SK-N-SH (cell line): ENCODE data around the gene PABPN1L. TPM values are rescaled to one million over a fixed set of nuclear protein-coding genes. Genes with fewer than 3 reads are reported as not detected.

Experiments
- CTCF ChIA-PET: fragments of 300-600, 350-600 bp; formaldehyde crosslinking; extraction: SDS; loops from one replicate; lab custom pipeline; 2021; lab: Yijun Ruan, JAX
- POLR2A ChIA-PET: fragments of 350-600 bp; sonication (Branson Sonifier 250); formaldehyde crosslinking; extraction: SDS; loops from one replicate; lab custom pipeline; 2020; ENCODE audit warnings: antibody characterized with exemption, inconsistent platforms; lab: Yijun Ruan, JAX
- DNase-seq: peaks from one replicate; pipeline ENCODE4 v3.0.0; 2012
- H2AFZ ChIP-seq: fragments of 200-600 bp; sonication (generic); 2 replicates; pipeline ENCODE4 v1.8.1; 2016; ENCODE audit warnings: antibody characterized with exemption, mild to moderate bottlenecking, low read depth
- H3F3A ChIP-seq: fragments of 200-600 bp; sonication (generic); replicated peaks from 2 replicates; pipeline ENCODE3; 2016; ENCODE audit warnings: antibody characterized with exemption, mild to moderate bottlenecking; ENCODE audit not compliant: insufficient read depth
- H3K27ac ChIP-seq, 2 experiments: fragments of 200-500 bp in 1 of 2; fragments of 200-600 bp in 1 of 2; sonication (Bioruptor generic) in 1 of 2; sonication (generic), shearing (Covaris generic) in 1 of 2; 2 replicates each; pipeline versions ENCODE4 v1.5.1 to v1.6.1; 2014 to 2016; ENCODE audit warnings: low read depth in 2 of 2, inconsistent platforms in 1 of 2, low read length in 1 of 2, mild to moderate bottlenecking in 1 of 2, mixed read lengths in 1 of 2
- H3K27me3 ChIP-seq: fragments of 200-600 bp; sonication (generic), shearing (Covaris generic); 2 replicates; pipeline ENCODE4 v1.6.1; 2016; ENCODE audit warnings: mixed run types; ENCODE audit not compliant: insufficient read depth
- H3K36me3 ChIP-seq, 2 experiments: fragments of 200-500 bp in 1 of 2; fragments of 200-600 bp in 1 of 2; sonication (Bioruptor generic) in 1 of 2; sonication (generic) in 1 of 2; replicated peaks in 1 of 2; 2 replicates each; pipeline versions ENCODE3 to v1.5.1; 2014 to 2016; ENCODE audit warnings: low read length in 1 of 2, mild to moderate bottlenecking in 1 of 2; ENCODE audit not compliant: insufficient read depth in 2 of 2, control insufficient read depth in 1 of 2
- H3K4me1 ChIP-seq, 2 experiments: fragments of 200-500 bp in 1 of 2; fragments of 200-600 bp in 1 of 2; sonication (Bioruptor generic) in 1 of 2; sonication (generic), shearing (Covaris generic) in 1 of 2; 2 replicates each; pipeline versions ENCODE4 v1.5.1 to v1.6.1; 2014 to 2016; ENCODE audit warnings: low read depth in 1 of 2, low read length in 1 of 2, mixed run types in 1 of 2; ENCODE audit not compliant: insufficient read depth in 2 of 2, control insufficient read depth in 1 of 2
- H3K4me2 ChIP-seq: fragments of 200-600 bp; sonication (generic), shearing (Covaris generic); 2 replicates; pipeline ENCODE4 v1.6.1; 2017; ENCODE audit warnings: mixed run types
- H3K4me3 ChIP-seq, 2 experiments: fragments of 200-500 bp in 1 of 2; fragments of 200-600 bp in 1 of 2; sonication (Bioruptor generic) in 1 of 2; sonication (generic), shearing (Covaris generic) in 1 of 2; 2 replicates each; pipeline versions ENCODE4 v1.5.1 to v1.8.1; 2014 to 2016; ENCODE audit warnings: low read depth in 2 of 2, inconsistent platforms in 1 of 2, low read length in 1 of 2, mild to moderate bottlenecking in 1 of 2, mixed read lengths in 1 of 2, moderate library complexity in 1 of 2
- H3K79me2 ChIP-seq: fragments of 200-600 bp; sonication (generic); 2 replicates; pipeline ENCODE4 v1.8.1; 2017; ENCODE audit warnings: mild to moderate bottlenecking; ENCODE audit not compliant: insufficient read depth
- H3K9ac ChIP-seq: fragments of 200-600 bp; sonication (generic); 2 replicates; pipeline ENCODE4 v1.6.1; 2017; ENCODE audit warnings: mixed run types
- H3K9me2 ChIP-seq: fragments of 200-600 bp; sonication (generic); 2 replicates; pipeline ENCODE4 v1.6.1; 2017; ENCODE audit warnings: mixed run types
- H3K9me3 ChIP-seq: fragments of 200-600 bp; sonication (generic); 2 replicates; pipeline ENCODE4 v1.6.1; 2017; ENCODE audit warnings: mixed run types, mild to moderate bottlenecking, moderate library complexity
- H4K20me1 ChIP-seq: fragments of 200-600 bp; sonication (generic); 2 replicates; pipeline ENCODE4 v1.6.1; 2017; ENCODE audit warnings: mild to moderate bottlenecking, mixed run types; ENCODE audit not compliant: insufficient read depth
- CHD2 ChIP-seq: fragments of 150-350 bp; IDR thresholded peaks from 2 replicates; pipeline ENCODE4 v1.6.1; 2018; ENCODE audit warnings: low read length; ENCODE audit not compliant: partially characterized antibody
- EP300 ChIP-seq, 2 experiments: IDR thresholded peaks; 2 replicates each; pipeline versions ENCODE4 v1.4.0 to v1.6.1; 2012; ENCODE audit warnings: borderline replicate concordance in 1 of 2, low read depth in 1 of 2, low read length in 1 of 2
- EZH2phosphoT487 ChIP-seq: fragments of 200-600 bp; sonication (generic); IDR thresholded peaks from 2 replicates; pipeline ENCODE4 v1.6.1; 2017; ENCODE audit warnings: low read depth, mixed run types, mild to moderate bottlenecking, antibody characterized with exemption, moderate library complexity, borderline replicate concordance
- GABPA ChIP-seq: IDR thresholded peaks from 2 replicates; pipeline ENCODE4 v1.4.0; 2012; ENCODE audit warnings: low read depth, mild to moderate bottlenecking
- GATA2 ChIP-seq: sonication (generic); formaldehyde crosslinking; IDR thresholded peaks from 2 replicates; pipeline ENCODE4 v1.5.0; 2020; ENCODE audit warnings: mild to moderate bottlenecking, missing genetic modification reagents
- JUND ChIP-seq: IDR thresholded peaks from 2 replicates; pipeline ENCODE4 v1.4.0; 2012
- MEF2A ChIP-seq: IDR thresholded peaks from 2 replicates; pipeline ENCODE4 v1.4.0; 2012; ENCODE audit warnings: low read depth, borderline replicate concordance
- NFIC ChIP-seq: IDR thresholded peaks from 2 replicates; pipeline ENCODE4 v1.4.0; 2012; ENCODE audit warnings: borderline replicate concordance
- NRF1 ChIP-seq: IDR thresholded peaks from 2 replicates; pipeline ENCODE4 v1.6.1; 2012; ENCODE audit warnings: low read depth, mild to moderate bottlenecking, low read length
- POLR2AphosphoS5 ChIP-seq: IDR thresholded peaks from 2 replicates; pipeline ENCODE4 v1.6.1; 2012; ENCODE audit warnings: low read depth, low read length
- RCOR1 ChIP-seq: fragments of 150-350 bp; IDR thresholded peaks from 2 replicates; pipeline ENCODE4 v1.6.1; 2017; ENCODE audit warnings: antibody characterized with exemption, low read length
- RFX5 ChIP-seq: IDR thresholded peaks from 2 replicates; pipeline ENCODE4 v1.6.1; 2012; ENCODE audit warnings: mild to moderate bottlenecking, improper control_type of control experiment, low read length
- RXRA ChIP-seq: IDR thresholded peaks from 2 replicates; pipeline ENCODE4 v1.4.0; 2012; ENCODE audit warnings: low read depth, mild to moderate bottlenecking, borderline replicate concordance
- SIN3A ChIP-seq: IDR thresholded peaks from 2 replicates; pipeline ENCODE4 v1.6.1; 2012; ENCODE audit warnings: low read depth, mild to moderate bottlenecking, low read length, moderate library complexity, borderline replicate concordance
- TAF1 ChIP-seq: IDR thresholded peaks from 2 replicates; pipeline ENCODE4 v1.6.1; 2012; ENCODE audit warnings: low read depth, mild to moderate bottlenecking, low read length, moderate library complexity, borderline replicate concordance
- TCF12 ChIP-seq: IDR thresholded peaks from 2 replicates; pipeline ENCODE4 v1.4.0; 2012
- TEAD4 ChIP-seq: IDR thresholded peaks from 2 replicates; pipeline ENCODE4 v1.4.0; 2012; ENCODE audit warnings: mild to moderate bottlenecking, borderline replicate concordance; ENCODE audit not compliant: insufficient read depth
- WGBS: methylation state at CpG from one replicate; pipeline ENCODE4 v1.1.6; 2017; ENCODE audit warnings: low lambda C conversion rate; 5-methylcytosine and 5-hydroxymethylcytosine counted together
- polyA plus RNA-seq, 3 experiments: library from polyadenylated mRNA; depleted of rRNA; stranded (reverse); fragments of >200 nt; gene quantifications; 2 replicates each; pipeline ENCODE4 v1.2.3, GENCODE V29; 2012
- TF ChIP-seq, protein P1 (sequence below): IDR thresholded peaks from 2 replicates; pipeline ENCODE4 v1.6.1; 2012; ENCODE audit warnings: mild to moderate bottlenecking, low read depth, low read length, moderate library complexity
- TF ChIP-seq, protein P2 (sequence below): IDR thresholded peaks from 2 replicates; pipeline ENCODE4 v1.4.0; 2012; ENCODE audit warnings: low read depth, borderline replicate concordance
- TF ChIP-seq, protein P3 (sequence below): fragments of 150-350 bp; IDR thresholded peaks from 2 replicates; pipeline ENCODE4 v1.6.1; 2016; ENCODE audit warnings: mild to moderate bottlenecking, low read depth, low read length
- TF ChIP-seq, protein P4 (sequence below): fragments of 200-600 bp; sonication (generic); IDR thresholded peaks from 2 replicates; pipeline ENCODE4 v1.6.1; 2017; ENCODE audit warnings: antibody characterized with exemption, mild to moderate bottlenecking, moderate library complexity

PABPN1L gene
- polyA plus RNA-seq, 1 of the 3 experiments (the other 2 are of a cell fraction), result not detected

DNA sequence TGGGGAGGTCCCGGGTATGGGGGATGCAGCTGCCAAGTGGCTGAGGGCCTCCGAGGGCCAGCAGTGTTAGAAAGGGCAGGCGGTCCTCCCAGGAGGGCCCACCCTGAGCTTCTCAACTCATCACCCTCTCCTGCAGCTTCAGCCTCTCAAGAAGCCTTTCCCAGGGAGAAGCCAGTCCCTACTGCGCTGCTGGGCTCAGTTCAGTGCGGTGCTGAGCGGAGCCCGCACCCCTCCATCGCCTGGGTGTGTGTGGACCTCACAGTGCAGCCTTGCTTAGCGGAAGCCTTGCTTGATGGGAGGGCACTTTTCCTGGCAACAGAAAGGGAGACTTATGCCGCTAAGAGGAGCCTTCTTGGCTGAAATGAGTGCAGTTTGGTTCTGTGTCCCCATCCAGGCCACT, 51.2 kb downstream of the PABPN1L start (continued):
- TF ChIP-seq, protein P1, sequence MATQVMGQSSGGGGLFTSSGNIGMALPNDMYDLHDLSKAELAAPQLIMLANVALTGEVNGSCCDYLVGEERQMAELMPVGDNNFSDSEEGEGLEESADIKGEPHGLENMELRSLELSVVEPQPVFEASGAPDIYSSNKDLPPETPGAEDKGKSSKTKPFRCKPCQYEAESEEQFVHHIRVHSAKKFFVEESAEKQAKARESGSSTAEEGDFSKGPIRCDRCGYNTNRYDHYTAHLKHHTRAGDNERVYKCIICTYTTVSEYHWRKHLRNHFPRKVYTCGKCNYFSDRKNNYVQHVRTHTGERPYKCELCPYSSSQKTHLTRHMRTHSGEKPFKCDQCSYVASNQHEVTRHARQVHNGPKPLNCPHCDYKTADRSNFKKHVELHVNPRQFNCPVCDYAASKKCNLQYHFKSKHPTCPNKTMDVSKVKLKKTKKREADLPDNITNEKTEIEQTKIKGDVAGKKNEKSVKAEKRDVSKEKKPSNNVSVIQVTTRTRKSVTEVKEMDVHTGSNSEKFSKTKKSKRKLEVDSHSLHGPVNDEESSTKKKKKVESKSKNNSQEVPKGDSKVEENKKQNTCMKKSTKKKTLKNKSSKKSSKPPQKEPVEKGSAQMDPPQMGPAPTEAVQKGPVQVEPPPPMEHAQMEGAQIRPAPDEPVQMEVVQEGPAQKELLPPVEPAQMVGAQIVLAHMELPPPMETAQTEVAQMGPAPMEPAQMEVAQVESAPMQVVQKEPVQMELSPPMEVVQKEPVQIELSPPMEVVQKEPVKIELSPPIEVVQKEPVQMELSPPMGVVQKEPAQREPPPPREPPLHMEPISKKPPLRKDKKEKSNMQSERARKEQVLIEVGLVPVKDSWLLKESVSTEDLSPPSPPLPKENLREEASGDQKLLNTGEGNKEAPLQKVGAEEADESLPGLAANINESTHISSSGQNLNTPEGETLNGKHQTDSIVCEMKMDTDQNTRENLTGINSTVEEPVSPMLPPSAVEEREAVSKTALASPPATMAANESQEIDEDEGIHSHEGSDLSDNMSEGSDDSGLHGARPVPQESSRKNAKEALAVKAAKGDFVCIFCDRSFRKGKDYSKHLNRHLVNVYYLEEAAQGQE, result no peak
- TF ChIP-seq RFX5, result no peak
- TF ChIP-seq EP300 (IDR thresholded peaks at IDR 0.05; ENCODE audit: borderline replicate concordance in 1 of 2, low read depth in 1 of 2, low read length in 1 of 2), result no peak
- TF ChIP-seq SIN3A, result no peak
- TF ChIP-seq, protein P2, sequence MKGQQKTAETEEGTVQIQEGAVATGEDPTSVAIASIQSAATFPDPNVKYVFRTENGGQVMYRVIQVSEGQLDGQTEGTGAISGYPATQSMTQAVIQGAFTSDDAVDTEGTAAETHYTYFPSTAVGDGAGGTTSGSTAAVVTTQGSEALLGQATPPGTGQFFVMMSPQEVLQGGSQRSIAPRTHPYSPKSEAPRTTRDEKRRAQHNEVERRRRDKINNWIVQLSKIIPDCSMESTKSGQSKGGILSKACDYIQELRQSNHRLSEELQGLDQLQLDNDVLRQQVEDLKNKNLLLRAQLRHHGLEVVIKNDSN, result no peak
- no peak for TF ChIP-seq RXRA
- TF ChIP-seq, protein P3, sequence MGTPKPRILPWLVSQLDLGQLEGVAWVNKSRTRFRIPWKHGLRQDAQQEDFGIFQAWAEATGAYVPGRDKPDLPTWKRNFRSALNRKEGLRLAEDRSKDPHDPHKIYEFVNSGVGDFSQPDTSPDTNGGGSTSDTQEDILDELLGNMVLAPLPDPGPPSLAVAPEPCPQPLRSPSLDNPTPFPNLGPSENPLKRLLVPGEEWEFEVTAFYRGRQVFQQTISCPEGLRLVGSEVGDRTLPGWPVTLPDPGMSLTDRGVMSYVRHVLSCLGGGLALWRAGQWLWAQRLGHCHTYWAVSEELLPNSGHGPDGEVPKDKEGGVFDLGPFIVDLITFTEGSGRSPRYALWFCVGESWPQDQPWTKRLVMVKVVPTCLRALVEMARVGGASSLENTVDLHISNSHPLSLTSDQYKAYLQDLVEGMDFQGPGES, result no peak
- no peak for TF ChIP-seq RCOR1
- no peak for TF ChIP-seq NRF1
- no peak for TF ChIP-seq POLR2AphosphoS5
- TF ChIP-seq NFIC, result no peak
- TF ChIP-seq, all 33 proteins: peak for 0

DNA sequence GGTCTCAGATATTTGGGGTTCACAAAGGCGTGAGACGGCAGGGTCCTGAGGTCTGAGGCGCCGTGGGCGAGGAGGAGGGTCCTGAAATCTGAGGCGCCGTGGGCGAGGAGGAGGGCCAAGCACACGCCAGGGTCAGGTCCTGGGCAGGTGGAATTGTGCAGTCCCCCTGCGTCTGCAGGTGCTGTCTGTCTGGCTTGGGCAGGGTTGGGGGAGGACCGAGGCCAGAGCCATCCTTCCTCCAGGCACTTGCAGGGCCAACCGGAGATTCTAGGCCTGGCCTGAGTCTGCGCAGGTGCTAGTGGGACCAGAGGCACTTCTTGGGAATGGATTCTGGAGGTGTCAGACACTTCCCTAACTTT, 52.3 kb downstream of the PABPN1L start:
- POLR2A ChIA-PET, result no interaction called here
- CTCF ChIA-PET, result interaction anchor here (0.6 to 9.1 kb wide), 6 partner anchors 43 to 400 kb away, joined by 3 to 82 read pairs (median 4); partner anchors contain the start of genes CDH15, GALNS and TRAPPC2L
- 90% methylated on average over 10 of the region's 13 CpGs for WGBS
- TF ChIP-seq, protein P2, result no peak
- no peak for TF ChIP-seq JUND
- no peak for TF ChIP-seq CHD2
- no peak for TF ChIP-seq MEF2A
- TF ChIP-seq TAF1, result no peak
- no peak for TF ChIP-seq NRF1
- no peak for TF ChIP-seq GABPA
- TF ChIP-seq, protein P1, result no peak
- TF ChIP-seq TEAD4, result no peak
- no peak for TF ChIP-seq TCF12
- no peak for TF ChIP-seq GATA2
- TF ChIP-seq EZH2phosphoT487, result no peak
- TF ChIP-seq, protein P4, sequence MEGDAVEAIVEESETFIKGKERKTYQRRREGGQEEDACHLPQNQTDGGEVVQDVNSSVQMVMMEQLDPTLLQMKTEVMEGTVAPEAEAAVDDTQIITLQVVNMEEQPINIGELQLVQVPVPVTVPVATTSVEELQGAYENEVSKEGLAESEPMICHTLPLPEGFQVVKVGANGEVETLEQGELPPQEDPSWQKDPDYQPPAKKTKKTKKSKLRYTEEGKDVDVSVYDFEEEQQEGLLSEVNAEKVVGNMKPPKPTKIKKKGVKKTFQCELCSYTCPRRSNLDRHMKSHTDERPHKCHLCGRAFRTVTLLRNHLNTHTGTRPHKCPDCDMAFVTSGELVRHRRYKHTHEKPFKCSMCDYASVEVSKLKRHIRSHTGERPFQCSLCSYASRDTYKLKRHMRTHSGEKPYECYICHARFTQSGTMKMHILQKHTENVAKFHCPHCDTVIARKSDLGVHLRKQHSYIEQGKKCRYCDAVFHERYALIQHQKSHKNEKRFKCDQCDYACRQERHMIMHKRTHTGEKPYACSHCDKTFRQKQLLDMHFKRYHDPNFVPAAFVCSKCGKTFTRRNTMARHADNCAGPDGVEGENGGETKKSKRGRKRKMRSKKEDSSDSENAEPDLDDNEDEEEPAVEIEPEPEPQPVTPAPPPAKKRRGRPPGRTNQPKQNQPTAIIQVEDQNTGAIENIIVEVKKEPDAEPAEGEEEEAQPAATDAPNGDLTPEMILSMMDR, result no peak

More for the DNA sequence above, 52.3 kb downstream of the PABPN1L start:
- H2AFZ ChIP-seq, result no peak overlapping the region
- H3K9me3 ChIP-seq, result no peaks in the 10 kb centered on the region
- no peak overlapping the region for H3K9ac ChIP-seq
- no peak overlapping the region for H3K4me2 ChIP-seq
- H3K27ac ChIP-seq, result no peak overlapping the region
- peaks cover 0 to 8% of the 10 kb centered on the region in 2 experiments for H3K36me3 ChIP-seq
- H3K79me2 ChIP-seq, result peaks cover 14% of the 10 kb centered on the region
- no peaks in the 10 kb centered on the region for H3K9me2 ChIP-seq
- H3K4me1 ChIP-seq, result peaks cover 10 to 29% of the 10 kb centered on the region in 2 experiments; a peak in 2 of 4 replicates
- peaks cover 19% of the 10 kb centered on the region for H4K20me1 ChIP-seq
- DNase-seq, result no peak
- H3K27me3 ChIP-seq, result no peaks in the 10 kb centered on the region
- H3F3A ChIP-seq, result peaks cover 20% of the 10 kb centered on the region
- no peak overlapping the region for H3K4me3 ChIP-seq
